HG03432 (cell line): ENCODE results near the gene TMEM225B.
"Not testable (repeated sequence)": the region's sequence is repeated elsewhere in the genome, so short reads cannot be mapped to it uniquely, and the experiment has no call there.

Experiments used
- ATAC-seq: cut with Tn5 transposase; IDR thresholded peaks from one replicate; pipeline ENCODE4 v1.9.1; 2021; ENCODE audit warnings: mild to moderate bottlenecking, moderate library complexity; ENCODE audit not compliant: unreplicated experiment

Gene TMEM225B

DNA sequence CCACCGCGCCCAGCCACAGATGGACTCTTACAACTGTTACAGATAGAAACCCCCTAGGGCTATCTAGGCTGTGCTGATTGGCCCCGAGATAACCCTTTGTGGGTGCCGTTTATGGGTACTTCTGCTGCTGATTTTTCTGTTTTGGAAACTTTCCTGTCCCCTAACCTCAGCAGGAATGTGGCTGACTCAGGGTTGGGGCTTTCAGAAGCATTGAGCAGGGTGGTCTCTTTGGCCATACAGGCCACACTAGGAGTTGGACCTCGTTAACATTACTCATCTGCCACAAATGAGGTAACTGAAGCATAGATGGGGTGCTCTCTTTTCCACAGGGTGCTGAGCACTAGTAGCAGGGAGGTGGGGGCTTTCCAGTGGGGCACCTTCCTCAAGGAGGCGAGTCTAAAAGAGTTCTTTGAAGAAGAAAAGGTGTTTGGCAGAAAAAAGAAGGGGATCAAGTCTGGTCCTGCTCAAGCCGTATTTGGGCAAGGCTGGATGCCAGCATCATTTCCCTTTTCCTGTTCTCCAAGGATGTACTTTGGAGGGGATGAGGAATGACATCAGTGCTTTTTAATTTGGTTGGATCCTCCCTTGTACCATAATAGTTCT lies 25.1 kb downstream of the TMEM225B start:
- no peak for ATAC-seq

- ATAC-seq = no peak
Measured at GRCh38 chr7:99623702-99624447, 25.8 kb downstream of the TMEM225B start.

DNA sequence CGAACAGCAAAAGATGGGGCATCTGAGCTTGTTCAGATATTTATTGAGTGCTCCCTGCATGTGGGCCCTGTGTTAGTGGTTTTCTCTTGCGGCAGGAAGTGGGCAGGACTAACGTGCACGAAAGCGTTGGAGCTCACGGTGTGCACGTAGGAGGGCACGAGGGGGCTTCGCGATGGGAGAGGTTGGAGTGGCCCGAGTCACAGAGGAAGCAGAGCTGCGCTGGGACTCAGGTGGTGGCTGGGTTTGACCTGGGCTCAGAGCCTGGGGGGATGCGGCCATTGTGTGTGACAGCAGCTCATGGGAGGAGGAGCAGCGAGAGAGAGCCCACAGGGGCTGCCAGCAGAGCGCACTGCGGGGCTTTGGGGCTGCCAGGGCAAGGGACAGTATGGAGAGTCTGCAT lies 26.4 kb downstream of the TMEM225B start:
- ATAC-seq = no peak

DNA sequence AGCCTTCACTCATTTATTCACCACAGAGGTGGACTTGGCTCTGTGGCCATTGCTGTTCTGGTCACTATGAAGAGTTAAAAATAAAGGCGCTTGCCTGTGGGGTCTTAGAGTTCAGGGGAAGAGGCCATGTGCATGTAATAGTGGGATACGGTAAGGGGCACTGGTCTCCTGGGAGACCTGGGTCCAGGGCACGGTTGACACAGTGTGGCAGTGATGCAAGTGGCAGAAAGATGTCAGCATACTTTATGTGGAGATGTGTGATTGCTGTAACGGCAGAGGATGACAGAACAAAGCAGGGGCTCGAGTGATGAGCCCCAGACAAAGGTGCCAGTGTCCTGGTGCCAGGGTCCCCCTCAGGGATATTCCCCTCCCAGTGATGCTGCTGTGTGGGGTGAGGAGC lies 27.3 kb downstream of the TMEM225B start:
- ATAC-seq = no peak

DNA sequence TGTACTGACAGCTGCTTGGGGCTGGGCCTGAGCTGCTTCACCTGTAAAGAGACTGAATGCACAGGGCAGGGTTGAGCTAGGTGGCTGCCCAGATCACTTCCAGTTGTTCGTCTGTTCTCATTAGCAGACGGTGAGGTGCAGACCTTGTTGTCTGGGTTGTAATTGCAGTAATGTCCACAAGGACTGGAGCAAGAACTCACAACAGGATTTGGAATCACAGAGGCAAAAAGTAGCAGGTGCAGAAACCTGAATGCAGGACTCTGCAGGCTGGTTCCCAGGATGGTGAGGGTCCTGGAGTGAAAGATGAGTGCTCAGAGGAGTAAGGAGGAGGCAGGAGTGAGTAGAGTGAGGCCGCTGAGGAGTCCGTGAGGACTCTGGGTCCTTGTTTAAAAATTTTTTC lies 27.9 kb downstream of the TMEM225B start:
- ATAC-seq = no peak

- no peak for ATAC-seq
Measured at GRCh38 chr7:99626661-99627060, 28.6 kb downstream of the TMEM225B start.

DNA sequence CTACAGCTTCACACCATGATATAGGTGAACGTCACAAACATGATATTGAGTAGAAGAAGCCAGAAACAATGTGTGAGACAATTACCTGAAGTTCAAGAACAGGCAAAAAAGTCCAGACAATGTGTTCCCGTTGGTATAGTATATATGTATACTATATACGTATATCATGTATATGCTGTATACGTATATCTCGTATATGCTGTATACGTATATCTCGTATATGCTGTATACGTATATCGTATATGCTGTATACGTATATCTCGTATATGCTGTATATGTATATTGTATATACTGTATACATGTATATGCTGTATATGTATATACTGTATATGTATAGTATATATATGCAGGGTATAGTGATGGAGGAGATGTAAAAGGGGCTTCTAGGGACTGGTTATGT lies 29.4 kb downstream of the TMEM225B start:
- no peak for ATAC-seq

- ATAC-seq = no peak
Measured at GRCh38 chr7:99628471-99629465, 30.7 kb downstream of the TMEM225B start.

GRCh38 chr7:99629643-99630042 lies 31.6 kb downstream of the TMEM225B start:
- no peak for ATAC-seq

GRCh38 chr7:99631295-99632109 lies 33.4 kb downstream of the TMEM225B start:
- no peak for ATAC-seq

GRCh38 chr7:99637414-99637813 lies 39.3 kb downstream of the TMEM225B start:
- ATAC-seq = not testable (repeated sequence)

GRCh38 chr7:99638731-99639130 lies 40.7 kb downstream of the TMEM225B start:
- no peak for ATAC-seq

- ATAC-seq = no peak
Measured at GRCh38 chr7:99639267-99639666, 41.2 kb downstream of the TMEM225B start.

GRCh38 chr7:99642027-99642426 lies 44.0 kb downstream of the TMEM225B start:
- ATAC-seq = no peak

DNA sequence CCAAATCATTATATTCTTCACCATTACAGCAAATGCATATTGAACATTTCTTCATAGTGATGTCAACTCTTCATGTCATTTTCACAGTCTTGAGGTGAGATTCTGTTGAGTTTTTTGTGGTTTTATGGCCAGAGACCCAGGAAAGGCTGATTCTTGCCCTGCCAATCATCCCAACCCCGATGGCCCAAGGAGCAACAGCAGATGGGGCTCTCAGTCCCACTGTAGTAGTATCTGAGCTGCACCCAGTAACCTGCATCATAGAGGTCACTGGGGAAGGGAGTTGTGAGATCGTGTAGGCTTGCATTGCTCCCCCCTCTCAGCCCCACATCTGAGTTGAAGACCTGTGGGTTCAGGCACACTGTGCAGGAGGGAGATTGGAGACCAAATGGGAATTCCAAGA lies 45.4 kb downstream of the TMEM225B start:
- ATAC-seq = no peak

DNA sequence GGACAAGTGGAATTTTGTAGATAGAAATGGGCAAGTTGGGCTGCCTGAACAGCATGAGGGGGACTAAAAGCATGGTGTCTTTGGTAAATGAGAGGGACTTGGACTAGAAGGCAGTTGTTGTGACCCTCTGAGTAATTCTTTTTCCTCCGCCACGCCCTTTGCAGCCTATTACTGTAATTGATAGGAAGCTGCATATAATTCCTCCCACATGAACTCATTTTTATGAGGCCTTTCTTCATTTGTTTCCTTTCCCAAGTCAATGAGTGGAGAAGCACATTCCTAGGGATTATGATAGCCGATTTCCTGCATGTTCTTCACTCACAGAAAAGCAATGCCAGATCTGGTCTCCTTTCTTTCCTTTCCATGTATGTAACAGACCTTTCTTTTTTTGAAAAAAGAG lies 46.4 kb downstream of the TMEM225B start:
- no peak for ATAC-seq

DNA sequence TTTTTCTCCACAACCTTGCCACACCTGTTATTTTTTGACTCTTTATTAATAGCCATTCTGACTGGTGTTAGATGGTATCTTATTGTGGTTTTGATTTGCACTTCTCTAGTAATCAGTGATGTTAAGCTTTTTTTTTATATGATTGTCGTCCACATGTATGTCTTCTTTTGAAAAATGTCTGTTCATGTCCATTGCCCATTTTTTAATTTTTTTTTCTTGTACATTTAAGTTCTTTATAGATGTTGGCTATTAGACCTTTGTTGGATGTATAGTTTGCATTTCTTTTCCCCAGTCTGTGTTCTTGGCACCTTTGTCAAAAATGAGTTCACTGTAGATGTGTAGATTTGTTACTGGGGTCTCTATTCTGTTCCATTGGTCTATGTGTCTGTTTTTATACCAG lies 47.5 kb downstream of the TMEM225B start:
- no peak for ATAC-seq

DNA sequence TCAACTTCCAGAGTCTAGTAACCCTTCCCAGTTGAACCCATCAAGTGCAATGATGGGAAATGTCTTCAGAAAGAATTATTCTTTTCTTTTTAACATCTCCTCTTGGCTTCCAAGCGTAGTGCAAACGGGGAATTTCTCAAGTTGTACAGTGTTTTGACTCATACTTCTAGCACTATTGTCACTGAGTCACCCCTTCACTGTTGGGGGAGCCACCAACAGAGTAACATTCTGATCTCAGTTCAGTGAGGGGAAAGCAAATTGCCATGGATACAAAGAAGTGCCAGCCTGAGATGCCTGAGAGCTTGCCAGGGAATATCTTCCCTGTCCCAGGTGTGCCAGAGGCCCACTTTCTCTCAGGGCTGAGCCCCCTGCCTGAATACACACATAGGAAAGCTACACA lies 50.8 kb downstream of the TMEM225B start:
- ATAC-seq = no peak

- ATAC-seq = no peak
Measured at GRCh38 chr7:99651290-99651689, 53.2 kb downstream of the TMEM225B start.

- ATAC-seq = no peak
Measured at GRCh38 chr7:99652671-99653070, 54.6 kb downstream of the TMEM225B start.

GRCh38 chr7:99653269-99653668 lies 55.2 kb downstream of the TMEM225B start:
- not testable (repeated sequence) for ATAC-seq
